Measurements from ENCODE around the gene LMBR1L. TPM values are rescaled to one million over a fixed set of nuclear protein-coding genes. Genes with fewer than 3 reads are reported as not detected.

Gene LMBR1L, protein sequence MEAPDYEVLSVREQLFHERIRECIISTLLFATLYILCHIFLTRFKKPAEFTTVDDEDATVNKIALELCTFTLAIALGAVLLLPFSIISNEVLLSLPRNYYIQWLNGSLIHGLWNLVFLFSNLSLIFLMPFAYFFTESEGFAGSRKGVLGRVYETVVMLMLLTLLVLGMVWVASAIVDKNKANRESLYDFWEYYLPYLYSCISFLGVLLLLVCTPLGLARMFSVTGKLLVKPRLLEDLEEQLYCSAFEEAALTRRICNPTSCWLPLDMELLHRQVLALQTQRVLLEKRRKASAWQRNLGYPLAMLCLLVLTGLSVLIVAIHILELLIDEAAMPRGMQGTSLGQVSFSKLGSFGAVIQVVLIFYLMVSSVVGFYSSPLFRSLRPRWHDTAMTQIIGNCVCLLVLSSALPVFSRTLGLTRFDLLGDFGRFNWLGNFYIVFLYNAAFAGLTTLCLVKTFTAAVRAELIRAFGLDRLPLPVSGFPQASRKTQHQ
- total RNA-seq (2022; extraction: Qiagen RNA extraction), result 11.5 to 17.2 TPM (median 14.4 TPM) in 5 replicates

DNA sequence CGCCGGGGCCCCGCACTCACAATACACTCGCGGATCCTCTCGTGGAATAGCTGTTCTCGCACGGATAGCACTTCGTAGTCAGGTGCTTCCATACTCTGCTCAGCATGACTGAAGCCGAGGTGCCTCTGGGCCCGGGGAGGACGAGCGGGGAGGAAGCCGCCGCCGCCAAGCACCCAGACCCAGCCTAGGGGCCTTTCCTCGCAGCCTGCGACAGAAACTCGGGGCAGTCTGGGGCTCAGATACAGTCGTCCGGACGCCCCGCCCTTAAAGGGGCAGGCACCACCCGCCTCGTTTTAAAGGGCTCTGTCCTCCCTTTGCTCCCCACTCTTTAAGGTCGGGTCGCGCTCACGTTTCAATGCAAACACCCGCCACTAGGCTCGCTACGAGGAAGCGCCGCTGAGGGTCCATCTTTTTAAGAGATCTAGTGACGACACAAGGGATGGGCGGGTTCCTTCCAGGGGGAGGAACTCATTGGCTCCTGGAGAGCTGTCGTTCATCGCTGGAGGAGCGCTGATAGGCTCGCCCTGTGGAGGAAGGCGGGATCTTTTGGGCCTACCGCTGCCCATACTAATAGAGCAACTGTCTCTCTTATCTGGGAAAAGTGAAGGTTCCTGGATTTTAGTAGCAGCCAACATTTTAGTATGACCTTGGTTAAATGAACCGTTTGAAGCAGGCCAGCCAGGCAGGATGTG, at the start of gene LMBR1L:
LMBR1L (minus strand) TSS at position 384 of the 692 bp plus-strand sequence; CDS start at position 92, 292 bp downstream.

DNA sequence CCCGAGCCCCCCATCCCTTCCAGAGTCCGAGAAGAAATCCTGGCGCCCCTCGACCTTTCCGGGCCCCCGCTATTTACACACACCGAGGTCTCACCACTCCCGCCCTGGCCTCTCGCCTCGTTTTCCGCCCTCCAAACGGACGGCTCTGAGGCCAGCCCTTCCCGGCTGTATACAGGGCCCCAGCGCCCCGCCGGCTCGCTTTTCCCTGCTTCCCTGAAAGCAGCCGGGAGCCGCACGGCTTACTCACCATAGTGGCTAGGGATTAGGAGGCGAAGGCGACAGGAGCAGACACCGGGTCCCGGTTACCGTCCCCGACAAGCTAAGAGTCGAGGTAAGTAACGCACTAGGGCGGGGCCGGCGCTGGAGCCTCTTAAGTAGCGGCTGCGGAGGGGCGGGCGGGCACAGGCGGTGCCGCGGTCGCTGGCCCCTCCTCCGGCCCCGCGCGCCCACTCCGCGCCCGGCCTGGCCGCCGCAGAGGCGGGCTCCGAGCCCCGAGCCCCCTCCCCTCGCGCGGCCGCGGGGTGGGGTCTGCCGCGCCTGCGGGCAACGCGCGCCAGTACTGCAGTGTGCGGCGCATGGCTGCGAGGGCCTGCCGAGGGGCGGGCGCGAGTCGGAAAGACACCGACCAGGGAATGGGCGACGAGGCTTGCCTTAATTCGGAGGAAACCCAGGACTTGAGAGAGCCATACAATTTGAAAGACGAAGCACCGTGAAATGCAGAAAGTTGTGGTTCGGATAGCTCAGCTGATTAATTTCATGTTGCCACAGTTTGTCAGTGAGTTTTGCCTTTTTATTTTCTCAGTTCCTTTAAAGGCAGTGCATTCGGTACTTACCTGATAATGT, 20.6 kb upstream of the LMBR1L start, which contains the start of gene TUBA1B:
TUBA1B (minus strand) TSS at position 345 of the 843 bp plus-strand sequence; CDS start at position 250, 95 bp downstream.

DNA sequence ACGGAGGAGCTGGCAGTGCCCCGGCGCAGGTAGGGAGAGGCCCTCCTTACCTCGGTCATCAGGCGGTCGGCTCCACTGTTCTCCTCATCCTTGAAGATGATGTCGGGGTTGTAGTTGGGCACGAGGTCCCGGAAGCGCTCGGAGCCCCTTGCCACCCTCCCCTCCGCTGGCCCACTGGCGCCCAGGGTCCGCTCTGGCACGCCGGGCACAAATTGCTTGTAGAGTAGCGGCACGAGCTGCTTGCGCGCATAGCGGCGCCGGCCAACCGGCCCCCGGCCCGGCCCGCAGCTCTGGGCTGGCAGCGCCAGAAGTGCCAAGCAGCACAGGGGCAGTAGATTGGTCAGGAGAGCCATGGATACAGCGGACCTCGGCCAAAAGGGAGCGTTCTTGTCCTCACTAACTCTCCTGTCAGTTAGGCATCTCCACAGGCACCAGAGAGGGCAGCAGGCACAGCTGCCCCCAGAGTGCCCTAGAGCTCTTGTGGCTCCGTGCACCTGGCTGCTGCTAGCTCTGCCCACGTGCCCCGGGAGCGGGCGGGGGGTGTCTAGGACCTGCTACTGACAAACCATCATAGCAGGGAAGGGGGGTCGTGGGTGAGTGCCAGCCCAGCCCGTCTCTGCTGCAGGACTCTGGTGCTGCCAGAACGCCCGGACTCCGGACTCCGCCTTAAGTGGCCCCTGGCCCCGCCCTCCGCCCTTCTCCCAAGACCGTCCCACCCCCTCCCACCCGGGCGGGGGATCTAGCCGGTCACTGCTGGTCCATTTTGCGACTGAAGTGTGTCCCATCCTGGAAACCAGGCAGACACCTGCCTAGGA, 16.3 kb downstream of the LMBR1L start, which contains the start of gene DHH:
DHH (minus strand) TSS at position 642 of the 815 bp plus-strand sequence; CDS start at position 353, 289 bp downstream.

DNA sequence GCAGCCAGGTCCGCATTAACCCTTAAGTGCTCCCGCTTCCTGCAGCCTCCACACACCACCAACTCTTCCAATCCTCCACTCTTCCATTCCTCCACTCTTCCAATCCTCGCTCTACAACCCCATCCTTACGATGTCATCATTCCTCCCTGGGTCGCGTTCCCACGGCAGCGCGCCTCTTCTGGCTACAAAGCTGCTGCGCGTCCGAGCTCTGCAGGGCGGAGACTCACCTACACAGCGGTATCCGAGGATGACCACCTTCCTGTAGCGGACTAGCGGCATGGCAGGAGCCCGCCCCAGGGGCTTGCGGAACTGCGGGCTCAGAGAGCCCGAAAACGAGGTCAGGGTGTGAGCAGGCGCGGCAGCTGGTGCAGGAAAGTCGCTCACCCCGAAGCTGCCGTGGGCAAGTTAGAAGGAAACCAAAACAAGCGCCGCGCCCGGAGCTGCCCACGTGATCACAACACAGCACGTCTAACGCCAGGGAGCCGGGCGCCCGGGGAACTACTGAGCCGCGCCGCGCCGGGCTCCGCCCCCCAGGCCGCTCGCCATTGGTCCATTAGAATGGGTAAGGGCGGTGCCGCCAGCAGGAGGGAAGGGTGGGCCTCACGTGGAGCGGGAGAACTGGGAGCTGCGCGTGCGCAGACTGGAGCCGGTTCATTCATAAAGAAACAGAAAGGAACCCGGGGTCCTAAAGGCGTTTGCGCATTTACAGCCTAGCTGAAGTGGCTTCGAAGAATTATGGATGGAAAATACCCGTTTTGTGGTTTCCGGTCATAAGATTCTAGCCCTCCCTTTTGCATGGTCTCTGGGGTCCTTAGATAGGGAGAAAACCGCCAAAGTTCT, 40.9 kb downstream of the LMBR1L start, which contains the start of gene RHEBL1:
RHEBL1 (minus strand) TSS at position 473 of the 840 bp plus-strand sequence; CDS start at position 279, 194 bp downstream.

DNA sequence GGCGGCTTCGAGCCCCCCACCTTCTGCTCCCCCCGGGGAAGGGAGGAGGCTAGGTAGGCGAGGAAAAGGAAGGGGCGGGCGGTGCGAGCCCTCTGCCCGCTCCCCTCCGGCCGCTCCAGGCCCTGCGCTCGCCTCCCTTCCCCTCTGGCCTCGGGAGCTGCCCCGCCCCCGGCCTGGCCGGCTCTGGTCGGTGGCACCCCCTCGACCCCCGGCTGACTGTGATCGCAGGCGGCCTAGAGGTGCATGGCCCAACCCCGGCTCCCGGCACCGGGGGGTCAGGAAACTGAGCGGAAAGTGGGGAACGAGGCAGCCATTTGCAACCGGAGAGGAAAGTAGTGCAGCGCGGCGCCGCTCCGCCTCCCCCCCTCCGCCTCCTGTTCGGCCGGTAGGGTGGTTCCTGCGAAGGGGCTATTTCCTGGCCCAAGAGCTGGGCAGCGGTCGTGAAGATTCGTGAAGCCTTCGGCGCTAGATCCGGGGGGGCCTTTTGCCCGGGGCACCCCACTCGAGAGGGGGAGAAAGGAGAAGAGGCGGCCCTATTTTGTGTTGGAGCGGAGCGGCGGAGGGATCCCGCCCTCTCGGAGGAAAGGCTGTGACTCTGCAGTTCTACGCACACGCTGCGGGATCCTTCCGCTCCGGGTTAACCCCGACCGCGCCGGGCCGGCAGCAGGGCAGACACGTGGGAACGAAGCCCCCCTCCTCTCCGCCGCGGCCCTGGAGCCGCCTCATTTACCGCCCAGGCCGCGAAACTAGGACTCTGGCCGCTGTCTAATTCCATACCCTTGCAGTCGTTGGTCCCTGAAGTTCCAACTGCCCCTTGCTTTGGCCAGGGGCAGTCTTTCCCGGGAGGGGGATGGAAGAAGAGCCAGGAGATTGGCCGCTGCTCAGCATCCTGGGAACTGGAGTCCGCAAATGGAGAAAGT, 50.1 kb downstream of the LMBR1L start, which contains the start of gene KMT2D:
KMT2D (minus strand) TSS at position 558 of the 920 bp plus-strand sequence. CDS start 5,470 bp downstream, outside the sequence.

Other genes with a start within 250 kb of the LMBR1L start
- gene RND1, start 245.0 kb downstream of the LMBR1L start, total RNA-seq (2022; extraction: Qiagen RNA extraction), result 2.6 to 4.7 TPM (median 3.1 TPM) in 5 replicates
- gene FKBP11, start 185.4 kb downstream of the LMBR1L start, total RNA-seq (2022; extraction: Qiagen RNA extraction), result 52.7 to 58.9 TPM (median 55.2 TPM) in 5 replicates
- gene ARF3, start 153.4 kb downstream of the LMBR1L start, total RNA-seq (2022; extraction: Qiagen RNA extraction), result 113 to 164 TPM (median 152 TPM) in 5 replicates
- gene WNT10B, start 139.1 kb downstream of the LMBR1L start, total RNA-seq (2022; extraction: Qiagen RNA extraction), result 1.5 to 2.4 TPM (median 2.2 TPM) in 5 replicates
- gene WNT1, start 132.5 kb downstream of the LMBR1L start, total RNA-seq (2022; extraction: Qiagen RNA extraction), result 0.07 to 0.28 TPM (median 0.18 TPM) in 5 replicates
- gene DDN, start 111.5 kb downstream of the LMBR1L start, total RNA-seq (2022; extraction: Qiagen RNA extraction), result 0.56 to 0.71 TPM (median 0.67 TPM) in 5 replicates
- gene PRKAG1, start 92.1 kb downstream of the LMBR1L start, total RNA-seq (2022; extraction: Qiagen RNA extraction), result 40.6 to 44.3 TPM (median 41.4 TPM) in 5 replicates
- gene KMT2D, start 50.1 kb downstream of the LMBR1L start, total RNA-seq (2022; extraction: Qiagen RNA extraction), result 30.0 to 46.2 TPM (median 40.4 TPM) in 5 replicates
- gene RHEBL1, start 40.9 kb downstream of the LMBR1L start, total RNA-seq (2022; extraction: Qiagen RNA extraction), result 2.9 to 4.4 TPM (median 4.0 TPM) in 5 replicates
- not detected in 5 replicates for gene DHH, start 16.0 kb downstream of the LMBR1L start, total RNA-seq (2022; extraction: Qiagen RNA extraction)
- gene TUBA1B, start 20.5 kb upstream of the LMBR1L start, total RNA-seq (2022; extraction: Qiagen RNA extraction), result 2,131 to 2,545 TPM (median 2,326 TPM) in 5 replicates
- gene TUBA1A, start 78.2 kb upstream of the LMBR1L start, total RNA-seq (2022; extraction: Qiagen RNA extraction), result 197 to 241 TPM (median 217 TPM) in 5 replicates
- 1,458 to 1,816 TPM (median 1,593 TPM) in 5 replicates for gene TUBA1C, start 154.2 kb upstream of the LMBR1L start, total RNA-seq (2022; extraction: Qiagen RNA extraction)
- gene PRPH, start 184.3 kb upstream of the LMBR1L start, total RNA-seq (2022; extraction: Qiagen RNA extraction), result 1.2 to 2.2 TPM (median 1.6 TPM) in 5 replicates
- 74.5 to 93.0 TPM (median 77.9 TPM) in 5 replicates for gene TROAP, start 212.4 kb upstream of the LMBR1L start, total RNA-seq (2022; extraction: Qiagen RNA extraction)
- 5.1 to 7.5 TPM (median 6.3 TPM) in 5 replicates for gene C1QL4, start 226.3 kb upstream of the LMBR1L start, total RNA-seq (2022; extraction: Qiagen RNA extraction)
- 18.9 to 22.9 TPM (median 22.1 TPM) in 5 replicates for gene DNAJC22, start 236.0 kb upstream of the LMBR1L start, total RNA-seq (2022; extraction: Qiagen RNA extraction)

All from A549 treated with dexamethasone at 1 μM for 4 hours (cell line).